HEK293T (cell line): Measurements from ENCODE around the gene SPATA20.

Experiments used
- CTCF ChIA-PET: fragments of 350-600 bp; formaldehyde crosslinking; extraction: SDS; loops from one replicate; lab custom pipeline; 2021; ENCODE audit warnings: antibody characterized with exemption, inconsistent platforms; lab: Yijun Ruan, JAX
- POLR2A ChIA-PET: fragments of 350-600 bp; formaldehyde crosslinking; extraction: SDS; loops from one replicate; lab custom pipeline; 2020; ENCODE audit warnings: antibody characterized with exemption, inconsistent platforms; lab: Yijun Ruan, JAX
- DNase-seq: peaks from one replicate; pipeline ENCODE4 v3.0.0; 2012; ENCODE audit warnings: mixed read lengths; ENCODE audit errors: extremely low spot score
- ARNT ChIP-seq: fragments of 450-650 bp; IDR thresholded peaks from 2 replicates; pipeline ENCODE4 v1.6.1; 2017; ENCODE audit warnings: mild to moderate bottlenecking
- BHLHE40 ChIP-seq: fragments of 450-650 bp; IDR thresholded peaks from 2 replicates; pipeline ENCODE4 v1.6.1; 2016; ENCODE audit warnings: mild to moderate bottlenecking, moderate library complexity, borderline replicate concordance
- CTBP1 ChIP-seq: fragments of 450-650 bp; IDR thresholded peaks from 2 replicates; pipeline ENCODE4 v1.6.1; 2016; ENCODE audit warnings: borderline replicate concordance
- ELF4 ChIP-seq: fragments of 450-650 bp; IDR thresholded peaks from 2 replicates; pipeline ENCODE4 v1.6.1; 2017; ENCODE audit warnings: antibody characterized with exemption
- FOXA1 ChIP-seq: fragments of 450-650 bp; IDR thresholded peaks from 2 replicates; pipeline ENCODE4 v1.6.1; 2016; ENCODE audit warnings: mild to moderate bottlenecking
- FOXK2 ChIP-seq: fragments of 450-650 bp; IDR thresholded peaks from 2 replicates; pipeline ENCODE4 v1.6.1; 2016; ENCODE audit warnings: mild to moderate bottlenecking
- FOXM1 ChIP-seq: fragments of 450-650 bp; IDR thresholded peaks from 2 replicates; pipeline ENCODE4 v1.6.1; 2017; ENCODE audit warnings: mild to moderate bottlenecking, borderline replicate concordance
- HDGF ChIP-seq: fragments of 450-650 bp; IDR thresholded peaks from 2 replicates; pipeline ENCODE4 v1.6.1; 2017; ENCODE audit warnings: antibody characterized with exemption, borderline replicate concordance
- L3MBTL2 ChIP-seq: fragments of 450-650 bp; conservative IDR thresholded peaks from 2 replicates; pipeline ENCODE4 v1.6.1; 2016; ENCODE audit warnings: mild to moderate bottlenecking
- LEF1 ChIP-seq: fragments of 450-650 bp; IDR thresholded peaks from 2 replicates; pipeline ENCODE4 v1.6.1; 2017; ENCODE audit warnings: mild to moderate bottlenecking, borderline replicate concordance
- NFRKB ChIP-seq: fragments of 450-650 bp; IDR thresholded peaks from 2 replicates; pipeline ENCODE4 v1.6.1; 2016; ENCODE audit warnings: mild to moderate bottlenecking, moderate library complexity
- PKNOX1 ChIP-seq: fragments of 450-650 bp; IDR thresholded peaks from 2 replicates; pipeline ENCODE4 v1.6.1; 2016
- SP1 ChIP-seq: fragments of 450-650 bp; IDR thresholded peaks from 2 replicates; pipeline ENCODE4 v1.6.1; 2017
- SUZ12 ChIP-seq: fragments of 450-650 bp; IDR thresholded peaks from 2 replicates; pipeline ENCODE4 v1.6.1; 2016; ENCODE audit warnings: mild to moderate bottlenecking
- TARDBP ChIP-seq: fragments of 450-650 bp; IDR thresholded peaks from 2 replicates; pipeline ENCODE4 v1.6.1; 2016
- ZNF384 ChIP-seq: fragments of 450-650 bp; IDR thresholded peaks from 2 replicates; pipeline ENCODE4 v1.6.1; 2016

Gene SPATA20

GRCh38 chr17:50517504-50518383, 29.2 kb upstream of the SPATA20 start:
- no peak for DNase-seq
- TF ChIP-seq LEF1 (no peak), SUZ12 (no peak), SP1 (no peak), CTBP1 (no peak), FOXA1 (no peak), HDGF (no peak), FOXK2 (no peak), ARNT (no peak), ELF4 (no peak), ZNF384 (no peak), BHLHE40 (no peak), TARDBP (no peak)
- ChIA-PET POLR2A (no interaction called here), CTCF (interaction anchor here (1.0 kb wide), 2 partner anchors 34 to 38 kb away, joined by 3 read pairs; no protein-coding TSS in a partner anchor)

GRCh38 chr17:50518384-50519023, 28.5 kb upstream of the SPATA20 start:
- TF ChIP-seq LEF1 = no peak
- TF ChIP-seq CTBP1 = no peak
- TF ChIP-seq FOXM1 = no peak
- no peak for TF ChIP-seq L3MBTL2
- TF ChIP-seq TARDBP = no peak
- TF ChIP-seq FOXA1 = no peak
- TF ChIP-seq BHLHE40 = no peak
- no peak for TF ChIP-seq ARNT
- no peak for TF ChIP-seq SP1
- POLR2A ChIA-PET = interaction anchor here (1.4 kb wide), 1 partner anchor 23 kb away, joined by 5 read pairs; no protein-coding TSS in a partner anchor
- DNase-seq = no peak
- CTCF ChIA-PET = no interaction called here

GRCh38 chr17:50519141-50519834, 27.7 kb upstream of the SPATA20 start:
- no peak for DNase-seq
- POLR2A ChIA-PET = interaction anchor here (1.4 kb wide), 1 partner anchor 23 kb away, joined by 5 read pairs; no protein-coding TSS in a partner anchor
- CTCF ChIA-PET = no interaction called here
- TF ChIP-seq LEF1 (no peak), FOXM1 (no peak), HDGF (no peak), FOXA1 (no peak)

GRCh38 chr17:50520483-50520882, 26.5 kb upstream of the SPATA20 start:
- DNase-seq = no peak
- CTCF ChIA-PET = interaction anchor here (1.5 kb wide), 1 partner anchor 19 kb away, joined by 9 read pairs; no protein-coding TSS in a partner anchor
- TF ChIP-seq CTBP1 (no peak), SUZ12 (no peak), NFRKB (no peak), SP1 (no peak), LEF1 (no peak), TARDBP (no peak), ARNT (no peak), FOXK2 (no peak), PKNOX1 (no peak), ZNF384 (no peak), FOXA1 (no peak), BHLHE40 (no peak), FOXM1 (no peak), HDGF (no peak), L3MBTL2 (no peak), ELF4 (no peak)
- POLR2A ChIA-PET = interaction anchor here (0.5 kb wide), 1 partner anchor 66 kb away, joined by 3 read pairs; no protein-coding TSS in a partner anchor

- TF ChIP-seq ARNT = no peak
- no peak for TF ChIP-seq SUZ12
- no peak for TF ChIP-seq ZNF384
- TF ChIP-seq TARDBP = no peak
- TF ChIP-seq FOXK2 = no peak
- no peak for TF ChIP-seq SP1
- no peak for TF ChIP-seq CTBP1
- TF ChIP-seq NFRKB = no peak
- no peak for TF ChIP-seq LEF1
- TF ChIP-seq ELF4 = no peak
These were observed 25.5 kb upstream of the SPATA20 start for GRCh38 chr17:50521514-50521913.

GRCh38 chr17:50522766-50523165, 24.2 kb upstream of the SPATA20 start:
- no peak for TF ChIP-seq FOXK2
- no peak for TF ChIP-seq ARNT
- TF ChIP-seq L3MBTL2 = no peak
- no peak for TF ChIP-seq PKNOX1
- TF ChIP-seq LEF1 = no peak
- TF ChIP-seq BHLHE40 = no peak
- no peak for TF ChIP-seq ELF4
- CTCF ChIA-PET = no interaction called here
- POLR2A ChIA-PET = no interaction called here
- no peak for DNase-seq

More at GRCh38 chr17:50521514-50521913, 25.5 kb upstream of the SPATA20 start:
- ChIA-PET POLR2A (interaction anchor here (0.5 kb wide), 1 partner anchor 8 kb away, joined by 3 read pairs; no protein-coding TSS in a partner anchor), CTCF (interaction anchor here (1.5 kb wide), 1 partner anchor 20 kb away, joined by 9 read pairs; no protein-coding TSS in a partner anchor)
- no peak for DNase-seq
